NCI-H1417 treated with DMSO at 0.1 percent for 48 hours (cell line): ENCODE data around the gene KLHL35.
"Not testable (repeated sequence)": the region's sequence is repeated elsewhere in the genome, so short reads cannot be mapped to it uniquely, and the experiment has no call there.

Source experiments
- DNase-seq: peaks from one replicate; lab custom pipeline; 2025; lab: John Stamatoyannopoulos, UW

KLHL35 gene

DNA sequence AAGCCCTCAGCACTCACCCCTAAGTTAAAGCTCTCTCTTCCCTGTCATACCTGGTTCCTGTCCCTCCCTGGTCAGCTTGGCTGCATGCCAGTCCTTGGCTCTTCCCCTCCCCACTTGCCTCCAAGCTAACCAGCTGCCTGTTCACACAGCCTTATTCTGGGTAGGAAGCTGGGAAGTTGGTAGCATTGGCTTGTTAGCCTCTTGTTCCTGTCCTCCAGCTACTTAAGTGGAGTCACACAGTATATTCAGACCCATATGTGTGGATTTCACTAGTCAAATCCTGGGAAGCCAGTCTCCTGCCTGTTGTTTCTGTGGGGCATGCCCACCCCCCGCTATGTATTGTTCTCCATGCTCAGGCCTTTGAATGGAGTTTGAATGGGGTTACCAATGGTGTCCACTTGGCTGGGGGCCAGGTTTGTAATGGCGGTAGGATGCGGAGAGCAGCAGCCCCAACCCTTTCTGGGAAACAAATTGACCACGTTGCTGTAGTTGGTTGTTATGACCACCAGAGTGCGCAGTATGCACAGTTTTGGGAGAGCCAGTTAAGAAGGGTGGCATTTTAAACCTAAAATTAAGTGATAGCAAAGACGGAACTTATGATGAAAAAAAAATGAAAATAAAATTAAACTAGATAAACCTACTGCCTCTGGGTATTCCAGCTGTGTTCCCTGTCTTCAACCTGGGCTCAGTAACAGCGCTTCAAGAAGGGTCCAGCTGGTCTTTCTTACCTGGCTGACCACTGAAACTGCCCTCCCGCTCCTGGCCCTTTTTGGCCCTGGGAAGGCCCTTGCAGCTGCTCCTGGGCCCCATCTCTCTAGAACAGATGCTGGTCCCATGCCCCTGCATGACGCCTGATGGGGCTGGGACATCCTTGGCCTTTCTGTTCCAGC is 44.4 kb downstream of the KLHL35 start:
- DNase-seq: peak; percentile 68

- DNase-seq: no peak
These were observed 45.2 kb downstream of the KLHL35 start for GRCh38 chr11:75387736-75388294.

- no peak for DNase-seq
These were observed 45.9 kb downstream of the KLHL35 start for GRCh38 chr11:75386942-75387630.

- no peak for DNase-seq
These were observed 48.4 kb downstream of the KLHL35 start for GRCh38 chr11:75384438-75385080.

DNA sequence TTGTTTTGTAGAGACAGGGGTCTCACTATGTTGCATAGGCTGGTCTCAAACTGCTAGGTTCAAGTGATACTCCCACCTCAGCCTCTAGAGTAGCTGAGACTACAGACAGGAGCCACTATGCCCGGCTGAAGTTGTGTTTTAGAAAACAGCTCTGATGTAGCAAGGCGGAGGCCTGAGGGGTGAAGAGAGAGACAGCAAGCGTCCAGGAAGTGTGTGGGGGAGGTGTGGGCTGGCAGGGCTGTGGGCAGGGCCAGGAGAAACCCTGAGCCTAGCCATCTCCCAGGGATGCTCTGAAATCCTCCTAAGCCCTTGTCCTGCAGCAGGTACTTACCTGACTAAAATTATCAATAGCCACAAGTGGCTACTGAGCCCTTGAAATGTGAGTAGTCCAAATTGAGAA is 49.8 kb downstream of the KLHL35 start:
- no peak for DNase-seq

- no peak for DNase-seq
These were observed 52.1 kb downstream of the KLHL35 start for GRCh38 chr11:75380716-75381420.

DNA sequence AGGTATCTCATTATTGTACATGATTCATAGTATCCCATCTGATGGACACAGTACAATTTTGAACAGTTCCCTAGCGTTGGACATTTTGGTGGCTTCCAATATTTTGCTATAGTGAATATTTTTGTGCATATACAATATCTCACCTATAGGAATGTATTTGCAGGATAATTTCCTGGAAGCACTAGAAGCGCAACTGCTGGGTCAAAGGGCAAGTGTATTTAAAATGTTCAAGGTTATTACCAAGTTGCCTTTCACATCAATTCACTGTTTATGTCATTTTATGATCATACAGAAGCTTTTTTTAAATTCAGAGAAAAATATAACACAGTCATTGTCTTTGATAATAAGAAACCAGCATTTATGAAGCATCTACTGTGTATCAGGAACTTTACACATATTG is 52.8 kb downstream of the KLHL35 start:
- no peak for DNase-seq

GRCh38 chr11:75378776-75379175 is 54.2 kb downstream of the KLHL35 start:
- DNase-seq: not testable (repeated sequence)

- no peak for DNase-seq
These were observed 56.8 kb downstream of the KLHL35 start for GRCh38 chr11:75376175-75376574.

- no peak for DNase-seq
These were observed 57.4 kb downstream of the KLHL35 start for GRCh38 chr11:75375626-75376025.

DNA sequence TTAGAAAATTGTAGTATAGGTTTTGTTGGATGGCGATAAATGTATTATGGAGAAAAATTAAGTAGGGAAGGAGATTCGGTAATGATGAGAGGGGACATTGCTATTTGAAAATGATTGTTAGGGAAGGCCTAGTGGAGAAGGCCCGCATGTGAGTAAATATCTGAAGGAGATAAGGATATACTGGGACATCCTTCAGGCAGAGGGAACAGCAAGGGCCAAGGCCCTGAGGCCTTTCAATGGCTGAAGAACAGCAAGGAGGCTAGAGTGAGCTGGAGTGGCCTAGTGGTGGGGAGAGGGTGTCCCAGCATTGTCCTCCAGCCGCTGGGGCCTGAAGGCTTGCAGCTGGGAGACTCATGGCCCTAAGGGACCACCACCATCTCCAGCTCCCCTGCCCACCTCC is 58.4 kb downstream of the KLHL35 start:
- no peak for DNase-seq

GRCh38 chr11:75373201-75373600 is 59.8 kb downstream of the KLHL35 start:
- DNase-seq: no peak
